Uterus (tissue), 2 donors: ENCODE results near the gene RIT2.

Experiments used
- POLR2A ChIP-seq, 2 donors: fragments of 450-650 bp; IDR thresholded peaks; one replicate each; pipeline ENCODE4 v1.6.1; 2016; ENCODE audit warnings: antibody characterized with exemption in 2 of 2, mild to moderate bottlenecking in 1 of 2, moderate library complexity in 1 of 2
- TF ChIP-seq, protein P1 (sequence below), 4 experiments: fragments of 200-600 bp in 2 of 4; fragments of 450-650 bp in 2 of 4; sonication (generic) in 2 of 4; IDR thresholded peaks; one replicate each; pipeline ENCODE4 v1.5.1; 2016 to 2019; ENCODE audit warnings: antibody characterized with exemption in 4 of 4, mild to moderate bottlenecking in 2 of 4, moderate library complexity in 1 of 4

GRCh38 chr18:43013486-43013885 is 102.0 kb downstream of the RIT2 start:
- TF ChIP-seq, protein P1, sequence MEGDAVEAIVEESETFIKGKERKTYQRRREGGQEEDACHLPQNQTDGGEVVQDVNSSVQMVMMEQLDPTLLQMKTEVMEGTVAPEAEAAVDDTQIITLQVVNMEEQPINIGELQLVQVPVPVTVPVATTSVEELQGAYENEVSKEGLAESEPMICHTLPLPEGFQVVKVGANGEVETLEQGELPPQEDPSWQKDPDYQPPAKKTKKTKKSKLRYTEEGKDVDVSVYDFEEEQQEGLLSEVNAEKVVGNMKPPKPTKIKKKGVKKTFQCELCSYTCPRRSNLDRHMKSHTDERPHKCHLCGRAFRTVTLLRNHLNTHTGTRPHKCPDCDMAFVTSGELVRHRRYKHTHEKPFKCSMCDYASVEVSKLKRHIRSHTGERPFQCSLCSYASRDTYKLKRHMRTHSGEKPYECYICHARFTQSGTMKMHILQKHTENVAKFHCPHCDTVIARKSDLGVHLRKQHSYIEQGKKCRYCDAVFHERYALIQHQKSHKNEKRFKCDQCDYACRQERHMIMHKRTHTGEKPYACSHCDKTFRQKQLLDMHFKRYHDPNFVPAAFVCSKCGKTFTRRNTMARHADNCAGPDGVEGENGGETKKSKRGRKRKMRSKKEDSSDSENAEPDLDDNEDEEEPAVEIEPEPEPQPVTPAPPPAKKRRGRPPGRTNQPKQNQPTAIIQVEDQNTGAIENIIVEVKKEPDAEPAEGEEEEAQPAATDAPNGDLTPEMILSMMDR (IDR thresholded peaks at IDR 0.05), result no peak
- TF ChIP-seq POLR2A (IDR thresholded peaks at IDR 0.05), result no peak
